T-helper 17 cell (primary cell): ENCODE results near the gene CSTF3. TPM values are rescaled to one million over a fixed set of nuclear protein-coding genes. Genes with fewer than 3 reads are reported as not detected.
"Not testable (repeated sequence)": the region's sequence is repeated elsewhere in the genome, so short reads cannot be mapped to it uniquely, and the experiment has no call there.

Experiments
- ATAC-seq: fragments of 150-1000 bp; cut with Tn5 transposase; 2 replicates; pipeline ENCODE4 v1.10.0; 2021; ENCODE audit warnings: mild to moderate bottlenecking, moderate library complexity
- DNase-seq, 3 donors: peaks; one replicate each; pipeline versions ENCODE4 v3.0.0 to v3.0.0-alpha.2; 2020 to 2021
- H3K9me3 ChIP-seq: one replicate; pipeline ENCODE4 v1.7.0; 2013; ENCODE audit warnings: low read length, mild to moderate bottlenecking; ENCODE audit not compliant: control insufficient read depth, poor library complexity, severe bottlenecking
- H3K27ac Mint-ChIP-seq: one replicate; pipeline ENCODE4 v1.8.0; 2022; ENCODE audit warnings: mild to moderate bottlenecking, moderate library complexity, mixed read lengths
- H3K27me3 Mint-ChIP-seq: one replicate; pipeline ENCODE4 v1.8.0; 2022; ENCODE audit warnings: mixed read lengths
- H3K36me3 Mint-ChIP-seq: one replicate; pipeline ENCODE4 v1.8.0; 2022; ENCODE audit warnings: low read depth, mixed read lengths
- H3K4me1 Mint-ChIP-seq: one replicate; pipeline ENCODE4 v1.8.0; 2022; ENCODE audit warnings: mild to moderate bottlenecking, mixed read lengths
- H3K4me3 Mint-ChIP-seq: one replicate; pipeline ENCODE4 v1.8.0; 2022; ENCODE audit warnings: mild to moderate bottlenecking, moderate library complexity, mixed read lengths
- total RNA-seq, 4 donors: library from RNA in 2 of 4; stranded (reverse) in 2 of 4; gene quantifications; one replicate each; pipeline ENCODE4 v1.2.3 and lab custom pipeline; 2022 to 2026

The CSTF3 gene
- total RNA-seq, 2 donors from 2014 or later = 12.0 to 16.8 TPM

- no peak overlapping the region for H3K4me3 Mint-ChIP-seq
Observed at GRCh38 chr11:33178443-33179180, 17.3 kb upstream of the CSTF3 start.

DNA sequence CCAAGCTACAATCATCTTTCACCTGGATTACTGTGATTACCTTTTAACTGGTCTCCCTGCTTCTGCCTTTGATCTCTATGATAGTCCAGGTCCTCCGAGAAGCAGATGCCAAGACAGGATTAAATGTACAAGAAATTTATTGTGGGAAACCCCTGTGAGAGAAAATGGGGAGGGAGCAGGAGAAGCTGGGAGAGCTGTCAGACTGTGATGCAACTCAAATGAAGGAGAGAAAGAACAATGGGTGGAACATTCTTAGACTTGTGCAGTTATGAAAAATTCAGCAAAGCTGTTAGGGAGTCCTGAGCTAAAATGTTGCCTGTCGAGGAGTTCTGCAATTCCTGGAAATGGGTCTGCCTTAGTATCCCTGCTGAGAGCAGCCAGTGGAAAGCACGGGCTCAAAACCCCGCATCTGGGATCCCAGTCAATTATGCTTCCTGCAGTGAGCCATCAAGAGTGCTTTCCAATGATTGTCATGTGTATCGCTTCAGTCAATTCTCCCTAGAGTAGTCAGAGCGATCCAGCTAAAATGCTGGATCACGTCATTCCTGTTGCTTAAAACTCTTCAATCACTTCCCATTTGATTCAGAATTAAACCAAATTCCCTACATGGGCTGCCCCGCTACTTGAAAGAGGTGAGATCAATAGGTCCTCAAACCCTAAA is 16.5 kb upstream of the CSTF3 start:
- peaks cover 6% of the 10 kb centered on the region for H3K4me1 Mint-ChIP-seq
- no peak for DNase-seq
- no peaks in the 10 kb centered on the region for H3K9me3 ChIP-seq

More at GRCh38 chr11:33178443-33179180, 17.3 kb upstream of the CSTF3 start:
- H3K9me3 ChIP-seq = no peaks in the 10 kb centered on the region
- H3K4me1 Mint-ChIP-seq = peaks cover 6% of the 10 kb centered on the region
- no peak for DNase-seq
- no peak overlapping the region for H3K27ac Mint-ChIP-seq
- H3K27me3 Mint-ChIP-seq = no peaks in the 10 kb centered on the region
- H3K36me3 Mint-ChIP-seq = peaks cover 6% of the 10 kb centered on the region
- ATAC-seq = no peak

GRCh38 chr11:33176760-33177159 is 15.5 kb upstream of the CSTF3 start:
- H3K4me1 Mint-ChIP-seq, H3K27me3 Mint-ChIP-seq, H3K27ac Mint-ChIP-seq, H3K36me3 Mint-ChIP-seq, ATAC-seq, H3K4me3 Mint-ChIP-seq, H3K9me3 ChIP-seq, DNase-seq: not testable (repeated sequence)

More for the DNA sequence above, 16.5 kb upstream of the CSTF3 start:
- H3K4me3 Mint-ChIP-seq = peak overlapping the region; percentile 43
- H3K36me3 Mint-ChIP-seq = peaks cover 6% of the 10 kb centered on the region
- no peak for ATAC-seq
- no peaks in the 10 kb centered on the region for H3K27me3 Mint-ChIP-seq
- no peak overlapping the region for H3K27ac Mint-ChIP-seq

GRCh38 chr11:33172996-33173395 is 11.7 kb upstream of the CSTF3 start:
- no peaks in the 10 kb centered on the region for H3K27me3 Mint-ChIP-seq
- no peak for ATAC-seq
- H3K4me3 Mint-ChIP-seq = no peak overlapping the region
- H3K4me1 Mint-ChIP-seq = no peaks in the 10 kb centered on the region
- no peak overlapping the region for H3K27ac Mint-ChIP-seq
- H3K9me3 ChIP-seq = no peaks in the 10 kb centered on the region
- peaks cover 6% of the 10 kb centered on the region for H3K36me3 Mint-ChIP-seq
- DNase-seq = no peak

- H3K27ac Mint-ChIP-seq = no peak overlapping the region
- ATAC-seq (no peak), DNase-seq (no peak)
- no peaks in the 10 kb centered on the region for H3K4me1 Mint-ChIP-seq
- H3K4me3 Mint-ChIP-seq = no peak overlapping the region
- H3K36me3 Mint-ChIP-seq = peaks cover 6% of the 10 kb centered on the region
- no peaks in the 10 kb centered on the region for H3K9me3 ChIP-seq
- H3K27me3 Mint-ChIP-seq = no peaks in the 10 kb centered on the region
Observed at GRCh38 chr11:33172345-33172744, 11.1 kb upstream of the CSTF3 start.

GRCh38 chr11:33171251-33171650 is 10.0 kb upstream of the CSTF3 start:
- no peak overlapping the region for H3K4me3 Mint-ChIP-seq
- H3K4me1 Mint-ChIP-seq = no peaks in the 10 kb centered on the region
- H3K9me3 ChIP-seq = no peaks in the 10 kb centered on the region
- no peak for DNase-seq
- no peak for ATAC-seq
- no peaks in the 10 kb centered on the region for H3K27me3 Mint-ChIP-seq
- no peak overlapping the region for H3K27ac Mint-ChIP-seq
- peaks cover 6% of the 10 kb centered on the region for H3K36me3 Mint-ChIP-seq

- Mint-ChIP-seq H3K27me3 (no peaks in the 10 kb centered on the region), H3K27ac (no peak overlapping the region), H3K4me1 (no peaks in the 10 kb centered on the region), H3K36me3 (no peaks in the 10 kb centered on the region), H3K4me3 (no peak overlapping the region)
- H3K9me3 ChIP-seq = no peaks in the 10 kb centered on the region
- DNase-seq (no peak), ATAC-seq (no peak)
Observed at GRCh38 chr11:33168709-33169200, 7.5 kb upstream of the CSTF3 start.

GRCh38 chr11:33162831-33163230 is 1.6 kb upstream of the CSTF3 start:
- no peaks in the 10 kb centered on the region for H3K9me3 ChIP-seq
- DNase-seq (no peak), ATAC-seq (no peak)
- Mint-ChIP-seq H3K27ac (no peak overlapping the region), H3K4me1 (peaks cover 35% of the 10 kb centered on the region), H3K27me3 (no peaks in the 10 kb centered on the region), H3K36me3 (peaks cover 4% of the 10 kb centered on the region), H3K4me3 (peak overlapping the region; percentile 31)

- H3K4me3 Mint-ChIP-seq = peak overlapping the region; percentile 100
- peaks cover 5% of the 10 kb centered on the region for H3K36me3 Mint-ChIP-seq
- ATAC-seq = no peak
- peak overlapping the region; percentile 99 for H3K27ac Mint-ChIP-seq
- H3K4me1 Mint-ChIP-seq = peaks cover 49% of the 10 kb centered on the region
- no peak for DNase-seq
- no peaks in the 10 kb centered on the region for H3K27me3 Mint-ChIP-seq
- no peaks in the 10 kb centered on the region for H3K9me3 ChIP-seq
Observed at GRCh38 chr11:33160587-33160986, 693 bp downstream of the CSTF3 start.

DNA sequence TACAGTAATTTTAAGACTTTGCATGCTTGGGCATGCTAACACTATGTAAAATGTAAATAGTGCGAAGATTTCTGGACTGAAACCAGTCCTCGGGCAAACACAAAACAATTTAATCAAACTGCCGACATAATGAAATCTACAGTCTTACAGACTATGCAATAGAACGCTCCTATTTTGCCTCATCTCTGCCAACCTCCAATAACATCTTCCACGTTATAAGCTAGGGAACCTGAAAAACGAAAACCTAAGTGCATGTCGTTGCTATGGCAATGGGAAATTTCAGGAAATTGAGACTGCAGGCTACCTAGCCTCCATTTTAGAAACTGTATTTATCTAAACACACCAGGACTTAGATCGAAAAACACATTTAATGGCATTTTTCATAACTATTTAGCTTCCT is 1.1 kb downstream of the CSTF3 start:
- Mint-ChIP-seq H3K36me3 (peaks cover 7% of the 10 kb centered on the region), H3K4me1 (peaks cover 51% of the 10 kb centered on the region), H3K4me3 (peak overlapping the region; percentile 100), H3K27ac (peak overlapping the region; percentile 99), H3K27me3 (no peaks in the 10 kb centered on the region)
- ATAC-seq = no peak
- DNase-seq = no peak
- H3K9me3 ChIP-seq = no peaks in the 10 kb centered on the region

DNA sequence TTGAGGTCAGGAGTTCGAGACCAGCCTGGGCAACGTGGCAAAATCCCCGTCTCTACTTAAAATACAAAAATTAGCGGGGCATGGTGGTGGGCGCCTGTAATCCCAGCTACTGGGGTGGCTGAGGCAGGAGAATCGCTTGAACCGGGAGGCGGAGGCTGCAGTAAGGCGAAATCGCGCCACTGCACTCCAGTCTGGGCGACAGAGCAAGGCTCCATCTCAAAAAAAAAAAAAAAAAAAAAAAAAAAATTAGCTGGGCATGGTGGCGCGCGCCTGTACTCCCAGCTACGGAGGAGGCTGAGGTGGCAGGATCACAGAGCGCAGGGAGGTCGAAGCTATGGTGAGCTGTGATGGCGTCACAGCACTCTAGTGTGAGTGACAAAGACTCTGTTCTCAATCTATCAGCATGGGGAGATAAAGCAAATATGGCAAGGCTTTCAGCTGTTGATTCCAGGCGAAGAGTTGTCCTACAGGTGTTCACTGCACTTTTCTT is 1.9 kb downstream of the CSTF3 start:
- Mint-ChIP-seq H3K4me1 (peaks cover 51% of the 10 kb centered on the region), H3K27ac (peak overlapping the region; percentile 99), H3K4me3 (peak overlapping the region; percentile 100)
- ATAC-seq, H3K9me3 ChIP-seq, DNase-seq, H3K27me3 Mint-ChIP-seq, H3K36me3 Mint-ChIP-seq: not testable (repeated sequence)

DNA sequence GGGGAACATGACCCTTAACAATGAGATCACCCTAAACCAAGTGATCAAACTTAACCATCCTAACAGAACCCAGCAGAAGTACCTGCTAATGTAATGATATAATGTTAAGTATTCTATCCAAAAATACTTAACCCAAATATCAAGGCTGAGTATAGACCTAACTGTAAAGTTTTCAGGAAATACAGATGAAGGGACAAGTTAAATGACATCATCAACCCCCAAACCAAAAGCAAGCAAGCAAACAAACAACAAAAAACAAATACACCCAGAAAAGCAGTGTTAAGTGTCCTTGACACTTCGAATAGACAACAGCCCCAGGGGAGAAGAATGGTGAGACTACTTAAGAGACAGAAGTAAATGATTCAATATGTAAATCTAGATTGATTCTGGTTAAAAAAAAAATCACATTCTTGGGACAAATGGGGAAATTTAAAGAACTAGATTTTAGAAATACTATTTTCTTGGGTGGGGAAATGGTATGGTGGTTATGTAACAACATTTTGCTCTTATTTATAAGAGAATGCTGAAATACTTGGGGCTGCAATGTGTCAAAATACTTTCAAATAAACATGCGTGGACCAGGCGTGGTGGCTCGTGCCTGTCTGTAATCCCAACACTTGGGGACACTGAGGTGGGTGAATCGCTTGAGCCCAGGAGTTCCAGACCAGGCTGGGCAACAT is 2.5 kb downstream of the CSTF3 start:
- H3K36me3 Mint-ChIP-seq = peaks cover 7% of the 10 kb centered on the region
- peak overlapping the region; percentile 99 for H3K27ac Mint-ChIP-seq
- peak overlapping the region; percentile 100 for H3K4me3 Mint-ChIP-seq
- H3K4me1 Mint-ChIP-seq = peaks cover 51% of the 10 kb centered on the region
- H3K27me3 Mint-ChIP-seq = no peaks in the 10 kb centered on the region
- H3K9me3 ChIP-seq = no peaks in the 10 kb centered on the region
- no peak for ATAC-seq
- no peak for DNase-seq
